ENCODE results near the gene NEK4. TPM values are rescaled to one million over a fixed set of nuclear protein-coding genes. Genes with fewer than 3 reads are reported as not detected.

The NEK4 gene
- total RNA-seq (10 to 100 TPM; 41.4 to 47.3 TPM), polyA plus RNA-seq (ENCODE audit: insufficient read length in 2 of 2) (10 to 100 TPM; 30.8 to 35.4 TPM)
- long read RNA-seq, donor 1, partial matches to known transcripts: 5 of 5 reads
- long read RNA-seq, donor 1, other reads (novel, unspliced or antisense): 0 of 5 reads
- long read RNA-seq, donor 2, partial matches to known transcripts: 6 of 6 reads
- long read RNA-seq, donor 2, other reads (novel, unspliced or antisense): 0 of 6 reads
- long read RNA-seq, donor 3: 0 reads
- long read RNA-seq, donor 4: 0 reads

DNA sequence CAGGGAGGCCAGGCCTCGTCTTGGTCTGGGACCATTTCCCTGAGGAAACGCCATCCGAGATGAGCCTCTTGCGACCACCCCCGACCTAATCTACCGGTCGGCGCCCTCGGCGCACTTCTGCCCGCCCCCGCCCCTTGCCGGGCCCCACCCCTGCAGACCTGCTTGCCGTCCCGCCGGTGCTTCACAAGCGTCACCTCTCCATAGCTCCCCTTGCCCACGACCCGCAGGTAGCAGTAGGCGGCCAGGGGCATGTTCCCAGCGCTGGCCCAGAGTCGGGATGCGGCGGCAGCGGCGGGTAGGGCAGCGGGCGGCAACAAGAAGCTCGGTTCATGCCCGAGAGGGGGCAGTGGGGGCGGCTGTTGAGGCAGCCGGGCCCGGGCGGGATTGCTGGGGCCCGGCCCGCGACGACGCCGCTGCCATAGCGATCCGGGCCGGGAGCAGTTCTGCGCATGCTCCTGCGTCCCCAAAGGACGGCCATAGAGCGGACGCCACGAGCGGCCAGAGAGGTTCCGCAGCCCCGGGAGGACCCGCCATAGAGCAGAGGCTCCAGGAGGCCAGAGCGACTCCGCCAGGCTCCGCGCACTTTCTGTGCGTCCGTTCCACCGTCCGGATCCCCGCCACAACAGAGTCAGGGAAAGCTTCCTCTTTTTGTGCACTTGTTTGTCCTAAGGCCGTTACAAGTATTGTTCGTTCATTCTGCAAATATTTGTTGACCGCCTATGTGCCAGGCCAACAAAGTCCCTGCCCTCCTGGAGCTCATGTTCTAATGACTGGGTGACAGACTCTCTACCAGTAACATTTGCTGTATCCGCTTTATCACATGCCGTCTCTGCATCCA lies at the start of gene NEK4:
Gene NEK4, minus strand, starts transcription at position 445 of the 838 bp plus-strand sequence. Its CDS starts 194 bp downstream, at position 251.
- Histone ChIP-seq H3K9me3 (ENCODE audit: control insufficient read depth, insufficient read depth, low read length) (no peaks in the 10 kb centered on the region), H3K4me1 (ENCODE audit: control insufficient read depth, insufficient read depth, low read length) (peaks cover 5% of the 10 kb centered on the region), H3K4me3 (ENCODE audit: low read depth, low read length) (peak within 1 kb of the TSS; percentile 78), H3K27ac (ENCODE audit: low read depth, low read length) (peak within 1 kb of the TSS; percentile 73), H3K27me3 (ENCODE audit: control insufficient read depth, insufficient read depth, low read length) (no peaks in the 10 kb centered on the region), H3K36me3 (ENCODE audit: control insufficient read depth, insufficient read depth, low read length) (peaks cover 12% of the 10 kb centered on the region)
- WGBS (ENCODE audit: insufficient coverage): under 1% methylated on average over 67 of the region's 67 CpGs
- peak; percentile 82 to 98 (median 88) for DNase-seq (ENCODE audit: low read depth in 4 of 6, low spot score in 6 of 6)

GRCh38 chr3:52819936-52820335 lies 49.2 kb upstream of the NEK4 start:
- WGBS (ENCODE audit: insufficient coverage): 81% methylated on average over 2 of the region's 2 CpGs
- H3K9me3 ChIP-seq (ENCODE audit: control insufficient read depth, insufficient read depth, low read length): no peaks in the 10 kb centered on the region
- no peak overlapping the region for H3K4me3 ChIP-seq (ENCODE audit: low read depth, low read length)
- H3K27ac ChIP-seq (ENCODE audit: low read depth, low read length): no peak overlapping the region
- peaks cover 66% of the 10 kb centered on the region for H3K36me3 ChIP-seq (ENCODE audit: control insufficient read depth, insufficient read depth, low read length)
- peaks cover 3% of the 10 kb centered on the region for H3K4me1 ChIP-seq (ENCODE audit: control insufficient read depth, insufficient read depth, low read length)
- no peak for DNase-seq (ENCODE audit: low read depth in 4 of 6, low spot score in 6 of 6)
- no peaks in the 10 kb centered on the region for H3K27me3 ChIP-seq (ENCODE audit: control insufficient read depth, insufficient read depth, low read length)

DNA sequence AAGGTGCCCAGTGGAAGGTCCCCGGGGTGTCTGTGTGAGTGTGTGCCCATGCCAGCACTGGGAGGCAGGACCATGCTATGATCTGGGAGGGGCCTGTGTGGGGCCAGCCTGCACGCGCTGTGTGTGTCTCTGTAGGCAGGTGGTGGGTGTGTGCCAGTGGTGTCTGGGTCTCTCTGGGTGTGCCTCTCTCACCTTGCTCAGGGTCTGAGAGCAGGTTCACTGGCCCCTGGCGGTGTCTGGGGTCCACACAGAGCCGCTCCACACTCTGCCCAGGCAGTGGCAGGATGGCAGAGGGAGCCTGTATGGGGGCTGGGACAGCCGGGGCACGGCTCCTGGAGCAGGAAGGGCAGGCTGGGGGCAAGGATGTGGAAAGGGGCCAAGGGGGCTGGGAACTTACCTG lies 47.1 kb upstream of the NEK4 start:
- no peak for DNase-seq (ENCODE audit: low read depth in 4 of 6, low spot score in 6 of 6)
- Histone ChIP-seq H3K4me3 (ENCODE audit: low read depth, low read length) (no peak overlapping the region), H3K27me3 (ENCODE audit: control insufficient read depth, insufficient read depth, low read length) (no peaks in the 10 kb centered on the region), H3K4me1 (ENCODE audit: control insufficient read depth, insufficient read depth, low read length) (peaks cover 3% of the 10 kb centered on the region), H3K9me3 (ENCODE audit: control insufficient read depth, insufficient read depth, low read length) (no peaks in the 10 kb centered on the region), H3K36me3 (ENCODE audit: control insufficient read depth, insufficient read depth, low read length) (peaks cover 47% of the 10 kb centered on the region), H3K27ac (ENCODE audit: low read depth, low read length) (no peak overlapping the region)
- WGBS (ENCODE audit: insufficient coverage): 98% methylated on average over 6 of the region's 7 CpGs

GRCh38 chr3:52817221-52817620 lies 46.5 kb upstream of the NEK4 start:
- Histone ChIP-seq H3K36me3 (ENCODE audit: control insufficient read depth, insufficient read depth, low read length) (peaks cover 42% of the 10 kb centered on the region), H3K9me3 (ENCODE audit: control insufficient read depth, insufficient read depth, low read length) (no peaks in the 10 kb centered on the region), H3K4me1 (ENCODE audit: control insufficient read depth, insufficient read depth, low read length) (peaks cover 3% of the 10 kb centered on the region), H3K4me3 (ENCODE audit: low read depth, low read length) (no peak overlapping the region), H3K27me3 (ENCODE audit: control insufficient read depth, insufficient read depth, low read length) (no peaks in the 10 kb centered on the region), H3K27ac (ENCODE audit: low read depth, low read length) (no peak overlapping the region)
- DNase-seq (ENCODE audit: low read depth in 4 of 6, low spot score in 6 of 6): no peak
- WGBS (ENCODE audit: insufficient coverage): 95% methylated on average over 10 of the region's 10 CpGs

GRCh38 chr3:52816654-52817053 lies 45.9 kb upstream of the NEK4 start:
- Histone ChIP-seq H3K9me3 (ENCODE audit: control insufficient read depth, insufficient read depth, low read length) (no peaks in the 10 kb centered on the region), H3K4me3 (ENCODE audit: low read depth, low read length) (no peak overlapping the region), H3K27ac (ENCODE audit: low read depth, low read length) (no peak overlapping the region), H3K4me1 (ENCODE audit: control insufficient read depth, insufficient read depth, low read length) (peaks cover 3% of the 10 kb centered on the region), H3K36me3 (ENCODE audit: control insufficient read depth, insufficient read depth, low read length) (peaks cover 40% of the 10 kb centered on the region), H3K27me3 (ENCODE audit: control insufficient read depth, insufficient read depth, low read length) (no peaks in the 10 kb centered on the region)
- WGBS (ENCODE audit: insufficient coverage): 95% methylated on average over 10 of the region's 10 CpGs
- no peak for DNase-seq (ENCODE audit: low read depth in 4 of 6, low spot score in 6 of 6)

DNA sequence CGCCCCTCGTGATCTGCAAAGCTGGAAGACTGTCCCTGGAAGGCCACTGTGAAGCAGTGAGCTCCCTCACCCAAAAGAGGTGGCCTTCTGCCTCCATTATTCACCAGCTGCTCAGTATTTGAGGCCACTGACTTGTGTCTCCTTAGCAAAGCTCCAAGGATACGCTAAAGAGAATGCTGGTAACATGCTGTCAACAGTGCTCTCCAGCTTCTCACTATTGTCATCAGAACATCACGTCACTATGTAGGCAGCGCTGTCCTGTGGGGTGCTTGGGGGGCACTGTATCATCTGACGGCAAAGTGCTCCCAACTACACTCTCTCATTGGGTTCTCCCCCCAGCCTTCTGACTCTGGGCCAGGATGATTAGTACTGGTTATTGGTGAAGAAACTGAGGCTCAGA lies 45.5 kb upstream of the NEK4 start:
- DNase-seq (ENCODE audit: low read depth in 4 of 6, low spot score in 6 of 6): no peak
- H3K9me3 ChIP-seq (ENCODE audit: control insufficient read depth, insufficient read depth, low read length): no peaks in the 10 kb centered on the region
- H3K27ac ChIP-seq (ENCODE audit: low read depth, low read length): no peak overlapping the region
- 47% methylated on average over 2 of the region's 6 CpGs for WGBS (ENCODE audit: insufficient coverage)
- H3K4me1 ChIP-seq (ENCODE audit: control insufficient read depth, insufficient read depth, low read length): no peaks in the 10 kb centered on the region
- H3K4me3 ChIP-seq (ENCODE audit: low read depth, low read length): no peak overlapping the region
- no peaks in the 10 kb centered on the region for H3K27me3 ChIP-seq (ENCODE audit: control insufficient read depth, insufficient read depth, low read length)
- peaks cover 36% of the 10 kb centered on the region for H3K36me3 ChIP-seq (ENCODE audit: control insufficient read depth, insufficient read depth, low read length)

DNA sequence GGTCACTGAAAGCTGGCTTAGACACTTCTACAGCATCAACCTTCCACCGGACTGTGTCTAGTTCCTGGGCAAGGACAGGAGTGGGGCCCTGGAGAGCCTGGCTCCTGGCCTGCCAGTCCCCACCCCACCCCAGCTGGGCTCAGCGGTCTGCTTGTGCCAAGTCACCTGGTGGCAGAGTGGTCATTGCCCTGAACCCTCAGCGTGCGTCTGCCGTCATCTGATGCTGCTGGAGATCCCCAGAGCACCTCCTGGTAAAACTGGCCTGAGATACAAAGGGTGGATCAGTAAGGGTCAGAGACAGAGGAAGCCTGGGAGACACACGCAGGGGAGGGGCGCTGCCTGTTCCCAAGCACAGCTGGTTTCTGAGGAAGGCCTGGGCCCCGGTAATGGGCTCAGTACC lies 43.1 kb upstream of the NEK4 start:
- WGBS (ENCODE audit: insufficient coverage): 91% methylated on average over 8 of the region's 8 CpGs
- Histone ChIP-seq H3K4me3 (ENCODE audit: low read depth, low read length) (no peak overlapping the region), H3K9me3 (ENCODE audit: control insufficient read depth, insufficient read depth, low read length) (no peaks in the 10 kb centered on the region), H3K27ac (ENCODE audit: low read depth, low read length) (no peak overlapping the region), H3K27me3 (ENCODE audit: control insufficient read depth, insufficient read depth, low read length) (no peaks in the 10 kb centered on the region), H3K36me3 (ENCODE audit: control insufficient read depth, insufficient read depth, low read length) (peaks cover 14% of the 10 kb centered on the region), H3K4me1 (ENCODE audit: control insufficient read depth, insufficient read depth, low read length) (no peaks in the 10 kb centered on the region)
- DNase-seq (ENCODE audit: low read depth in 4 of 6, low spot score in 6 of 6): no peak

DNA sequence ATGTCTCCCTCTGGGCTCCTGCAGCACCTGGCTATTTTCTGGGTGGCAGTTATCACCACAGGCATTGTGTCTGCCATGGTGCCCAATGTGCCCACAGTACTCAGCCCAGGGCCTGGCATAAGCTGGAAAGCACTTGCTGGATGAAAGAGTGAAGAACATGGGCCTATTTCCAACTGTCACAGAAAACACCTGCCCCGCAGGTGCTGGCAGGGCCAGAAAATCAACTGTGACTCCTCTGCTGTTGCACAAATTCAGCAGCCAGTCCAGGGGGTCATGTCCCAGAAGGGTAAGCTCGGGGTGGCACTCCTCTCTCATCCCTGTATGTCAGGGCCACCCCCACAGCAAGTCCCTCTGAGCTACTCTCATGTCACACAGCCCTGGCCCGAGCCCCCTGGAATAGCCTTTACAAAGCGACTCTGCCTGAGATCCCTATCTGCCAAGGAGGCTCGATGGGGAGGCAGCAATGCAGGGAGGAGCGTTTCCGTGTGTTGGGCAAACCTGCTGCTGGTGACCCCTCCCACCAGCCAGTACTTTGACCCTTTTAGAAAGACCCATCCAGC lies 40.8 kb upstream of the NEK4 start:
- no peaks in the 10 kb centered on the region for H3K4me1 ChIP-seq (ENCODE audit: control insufficient read depth, insufficient read depth, low read length)
- DNase-seq (ENCODE audit: low read depth in 4 of 6, low spot score in 6 of 6): no peak
- H3K9me3 ChIP-seq (ENCODE audit: control insufficient read depth, insufficient read depth, low read length): no peaks in the 10 kb centered on the region
- no peak overlapping the region for H3K27ac ChIP-seq (ENCODE audit: low read depth, low read length)
- no peak overlapping the region for H3K4me3 ChIP-seq (ENCODE audit: low read depth, low read length)
- no peaks in the 10 kb centered on the region for H3K36me3 ChIP-seq (ENCODE audit: control insufficient read depth, insufficient read depth, low read length)
- H3K27me3 ChIP-seq (ENCODE audit: control insufficient read depth, insufficient read depth, low read length): no peaks in the 10 kb centered on the region
- 91% methylated on average over 6 of the region's 7 CpGs for WGBS (ENCODE audit: insufficient coverage)

GRCh38 chr3:52810923-52811322 lies 40.2 kb upstream of the NEK4 start:
- H3K9me3 ChIP-seq (ENCODE audit: control insufficient read depth, insufficient read depth, low read length): no peaks in the 10 kb centered on the region
- no peaks in the 10 kb centered on the region for H3K27me3 ChIP-seq (ENCODE audit: control insufficient read depth, insufficient read depth, low read length)
- H3K36me3 ChIP-seq (ENCODE audit: control insufficient read depth, insufficient read depth, low read length): no peaks in the 10 kb centered on the region
- H3K4me3 ChIP-seq (ENCODE audit: low read depth, low read length): no peak overlapping the region
- DNase-seq (ENCODE audit: low read depth in 4 of 6, low spot score in 6 of 6): no peak
- no peak overlapping the region for H3K27ac ChIP-seq (ENCODE audit: low read depth, low read length)
- WGBS (ENCODE audit: insufficient coverage): 88% methylated on average over 11 of the region's 11 CpGs
- no peaks in the 10 kb centered on the region for H3K4me1 ChIP-seq (ENCODE audit: control insufficient read depth, insufficient read depth, low read length)

Measured in spinal cord (tissue), 10 donors.